Vagina (tissue), 2 donors: Measurements from ENCODE around the gene C16orf92. TPM values are rescaled to one million over a fixed set of nuclear protein-coding genes. Genes with fewer than 3 reads are reported as not detected.

Source experiments
- DNase-seq, 2 donors: peaks; one replicate each; pipeline ENCODE4 v3.0.0-alpha.2; 2017; ENCODE audit errors: extremely low spot score in 2 of 2
- H3K27ac ChIP-seq: fragments of 200-600 bp; sonication (generic); one replicate; pipeline ENCODE4 v1.5.1; 2019
- H3K27me3 ChIP-seq: fragments of 200-600 bp; sonication (generic); one replicate; pipeline ENCODE4 v1.5.1; 2019
- H3K36me3 ChIP-seq, 2 donors: fragments of 200-600 bp; sonication (generic); one replicate each; pipeline ENCODE4 v1.5.1; 2017 to 2019
- H3K4me1 ChIP-seq: fragments of 200-600 bp; sonication (generic); one replicate; pipeline ENCODE4 v1.5.1; 2019
- H3K4me3 ChIP-seq, 2 donors: fragments of 200-600 bp; sonication (generic); 1 replicate in 1 of 2; 2 replicates in 1 of 2; pipeline ENCODE4 v1.5.1; 2016 to 2019
- H3K9me3 ChIP-seq: fragments of 200-600 bp; sonication (generic); one replicate; pipeline ENCODE4 v1.5.1; 2019
- POLR2A ChIP-seq, 2 donors: fragments of 450-650 bp; IDR thresholded peaks; one replicate each; pipeline ENCODE4 v1.6.1; 2017; ENCODE audit warnings: antibody characterized with exemption in 2 of 2, mild to moderate bottlenecking in 2 of 2, moderate library complexity in 2 of 2
- POLR2AphosphoS5 ChIP-seq, 2 donors: sonication (generic); formaldehyde crosslinking; IDR thresholded peaks; one replicate each; pipeline ENCODE4 v1.9.0; 2017; ENCODE audit warnings: antibody characterized with exemption in 2 of 2, mild to moderate bottlenecking in 2 of 2, low read depth in 1 of 2; ENCODE audit not compliant: insufficient read depth in 1 of 2
- intact Hi-C: fragments of 100-400 bp; cut with DNase I; formaldehyde crosslinking; loops from one replicate; pipeline ENCODE4 v1.15.1; 2023
- total RNA-seq: library from RNA; depleted of rRNA; stranded (reverse); fragments of >200 nt; gene quantifications from one replicate; pipeline ENCODE4 v1.2.3, GENCODE V29; 2016
- TF ChIP-seq, protein P1 (sequence below), 3 experiments: fragments of 450-650 bp in 2 of 3; fragments of 200-600 bp in 1 of 3; sonication (generic) in 1 of 3; IDR thresholded peaks; one replicate each; pipeline ENCODE4 v1.5.1; 2017 to 2019; ENCODE audit warnings: antibody characterized with exemption in 3 of 3, mild to moderate bottlenecking in 2 of 3, moderate library complexity in 2 of 3

The C16orf92 gene
- total RNA-seq, 1 donor from 2014 or later = not detected

DNA sequence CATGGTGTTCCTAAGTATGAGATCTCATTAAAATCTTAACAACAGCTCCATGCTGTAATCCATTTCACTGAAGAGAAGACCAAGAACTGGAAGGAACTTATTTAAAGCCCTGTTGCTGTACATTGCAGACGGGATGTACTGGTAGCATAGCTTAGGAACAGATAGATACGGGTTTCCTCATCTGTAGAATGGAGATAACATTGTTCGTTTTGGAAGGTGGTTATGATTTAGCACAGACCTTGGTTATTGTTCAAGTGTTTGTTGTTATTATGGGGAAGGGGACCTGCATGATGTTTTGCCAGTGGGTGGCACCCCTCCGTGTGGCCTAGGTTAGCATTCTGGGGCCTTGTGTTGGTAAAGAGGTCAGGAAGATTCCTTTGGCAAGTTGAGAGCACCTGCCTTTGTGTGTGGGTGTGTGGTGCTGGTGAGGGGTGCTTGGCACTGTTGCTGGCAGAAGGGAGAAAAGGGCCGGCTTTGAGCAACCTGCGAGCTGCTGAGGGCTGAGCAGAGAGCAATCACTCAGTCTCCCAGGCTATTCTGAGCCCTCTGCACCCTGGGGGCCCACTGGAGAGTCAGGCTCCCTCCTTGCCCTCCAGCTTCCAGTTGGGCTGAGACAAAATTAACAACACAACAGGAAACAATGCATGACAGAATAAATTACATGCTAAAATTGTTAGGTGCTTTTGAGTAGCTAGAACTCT is 47.0 kb upstream of the C16orf92 start:
- Histone ChIP-seq H3K27ac (peak overlapping the region; percentile 80), H3K9me3 (no peaks in the 10 kb centered on the region), H3K4me3 (peak overlapping the region; percentile 58 to 80), H3K4me1 (peaks cover 39% of the 10 kb centered on the region), H3K27me3 (no peaks in the 10 kb centered on the region), H3K36me3 (peaks cover 0 to 41% of the 10 kb centered on the region in 2 donors)
- intact Hi-C loops = loop anchor here (2.0 kb wide), 1 partner anchor 19 kb away; the partner anchor contains the start of gene HIRIP3
- TF ChIP-seq POLR2AphosphoS5 (IDR thresholded peaks at IDR 0.05; ENCODE audit: insufficient read depth in 1 of 2, low read depth in 1 of 2) = no peak
- no peak for TF ChIP-seq POLR2A (IDR thresholded peaks at IDR 0.05)
- TF ChIP-seq, protein P1, sequence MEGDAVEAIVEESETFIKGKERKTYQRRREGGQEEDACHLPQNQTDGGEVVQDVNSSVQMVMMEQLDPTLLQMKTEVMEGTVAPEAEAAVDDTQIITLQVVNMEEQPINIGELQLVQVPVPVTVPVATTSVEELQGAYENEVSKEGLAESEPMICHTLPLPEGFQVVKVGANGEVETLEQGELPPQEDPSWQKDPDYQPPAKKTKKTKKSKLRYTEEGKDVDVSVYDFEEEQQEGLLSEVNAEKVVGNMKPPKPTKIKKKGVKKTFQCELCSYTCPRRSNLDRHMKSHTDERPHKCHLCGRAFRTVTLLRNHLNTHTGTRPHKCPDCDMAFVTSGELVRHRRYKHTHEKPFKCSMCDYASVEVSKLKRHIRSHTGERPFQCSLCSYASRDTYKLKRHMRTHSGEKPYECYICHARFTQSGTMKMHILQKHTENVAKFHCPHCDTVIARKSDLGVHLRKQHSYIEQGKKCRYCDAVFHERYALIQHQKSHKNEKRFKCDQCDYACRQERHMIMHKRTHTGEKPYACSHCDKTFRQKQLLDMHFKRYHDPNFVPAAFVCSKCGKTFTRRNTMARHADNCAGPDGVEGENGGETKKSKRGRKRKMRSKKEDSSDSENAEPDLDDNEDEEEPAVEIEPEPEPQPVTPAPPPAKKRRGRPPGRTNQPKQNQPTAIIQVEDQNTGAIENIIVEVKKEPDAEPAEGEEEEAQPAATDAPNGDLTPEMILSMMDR (IDR thresholded peaks at IDR 0.05) = no peak
- no peak for DNase-seq

DNA sequence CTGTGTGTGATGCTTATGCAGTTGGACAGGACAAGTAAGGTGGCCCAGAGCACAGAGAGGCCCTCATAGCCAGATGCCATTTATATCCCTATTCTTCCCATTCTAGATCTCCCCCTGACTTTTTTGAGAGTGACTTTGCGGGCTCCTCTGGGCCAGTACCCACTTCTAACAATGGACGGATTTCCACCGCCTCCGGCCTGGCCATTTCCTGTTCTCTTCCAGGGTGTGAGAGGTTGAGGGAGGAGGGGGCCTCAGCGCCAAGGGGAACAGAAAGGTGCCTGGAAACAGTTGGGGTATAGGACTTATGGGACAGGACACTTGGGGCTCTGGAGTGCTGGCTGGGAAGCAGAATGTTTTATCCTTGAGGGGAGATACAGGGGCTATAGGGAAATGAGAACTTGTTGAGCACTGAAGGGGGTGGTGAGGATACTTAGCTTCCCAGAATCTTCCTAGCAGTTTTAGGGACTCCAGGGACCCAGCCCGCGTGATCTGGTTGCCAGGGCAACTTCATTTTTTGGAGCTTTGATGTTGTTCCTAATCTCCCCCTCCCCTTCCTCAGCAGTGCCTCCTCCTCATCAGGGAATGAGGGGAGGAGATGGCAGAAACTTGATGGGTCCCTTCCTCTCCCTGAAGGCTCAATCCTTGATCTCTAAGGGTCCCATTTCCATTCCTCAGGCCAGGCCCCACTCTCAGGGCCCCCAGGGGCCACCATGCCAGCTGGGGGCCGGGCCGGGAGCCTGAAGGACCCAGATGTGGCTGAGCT is 45.8 kb upstream of the C16orf92 start:
- Histone ChIP-seq H3K4me3 (peak overlapping the region; percentile 58 to 80), H3K9me3 (no peaks in the 10 kb centered on the region), H3K36me3 (peaks cover 0 to 48% of the 10 kb centered on the region in 2 donors), H3K27me3 (no peaks in the 10 kb centered on the region), H3K27ac (no peak overlapping the region), H3K4me1 (peaks cover 39% of the 10 kb centered on the region)
- no peak for TF ChIP-seq POLR2A (IDR thresholded peaks at IDR 0.05)
- TF ChIP-seq POLR2AphosphoS5 (IDR thresholded peaks at IDR 0.05; ENCODE audit: insufficient read depth in 1 of 2, low read depth in 1 of 2) = peak in 1 of 2 donors; percentile 15
- TF ChIP-seq, protein P1 (IDR thresholded peaks at IDR 0.05) = no peak
- intact Hi-C loops = no loop called here
- DNase-seq = no peak

DNA sequence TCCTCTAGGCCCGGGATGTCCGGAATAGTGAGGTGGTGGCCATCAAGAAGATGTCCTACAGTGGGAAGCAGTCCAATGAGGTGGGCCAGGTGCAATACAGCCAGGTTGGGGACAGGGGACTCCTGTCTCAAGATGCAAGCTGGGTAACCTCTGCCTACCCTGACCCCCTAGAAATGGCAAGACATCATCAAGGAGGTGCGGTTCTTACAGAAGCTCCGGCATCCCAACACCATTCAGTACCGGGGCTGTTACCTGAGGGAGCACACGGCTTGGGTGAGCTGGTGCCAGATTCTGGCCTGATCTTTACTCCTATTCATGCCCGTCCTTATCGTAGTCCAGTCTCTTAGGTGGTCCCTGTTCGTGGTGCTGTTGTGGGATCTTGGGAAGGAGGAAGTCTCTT is 44.9 kb upstream of the C16orf92 start:
- peaks cover 39% of the 10 kb centered on the region for H3K4me1 ChIP-seq
- H3K27me3 ChIP-seq = no peaks in the 10 kb centered on the region
- peaks cover 0 to 56% of the 10 kb centered on the region in 2 donors for H3K36me3 ChIP-seq
- no peak overlapping the region for H3K4me3 ChIP-seq
- no peaks in the 10 kb centered on the region for H3K9me3 ChIP-seq
- H3K27ac ChIP-seq = no peak overlapping the region
- DNase-seq = no peak
- intact Hi-C loops = no loop called here
- TF ChIP-seq POLR2AphosphoS5 (IDR thresholded peaks at IDR 0.05; ENCODE audit: insufficient read depth in 1 of 2, low read depth in 1 of 2) (no peak), POLR2A (IDR thresholded peaks at IDR 0.05) (no peak)
- TF ChIP-seq, protein P1 (IDR thresholded peaks at IDR 0.05) = no peak

DNA sequence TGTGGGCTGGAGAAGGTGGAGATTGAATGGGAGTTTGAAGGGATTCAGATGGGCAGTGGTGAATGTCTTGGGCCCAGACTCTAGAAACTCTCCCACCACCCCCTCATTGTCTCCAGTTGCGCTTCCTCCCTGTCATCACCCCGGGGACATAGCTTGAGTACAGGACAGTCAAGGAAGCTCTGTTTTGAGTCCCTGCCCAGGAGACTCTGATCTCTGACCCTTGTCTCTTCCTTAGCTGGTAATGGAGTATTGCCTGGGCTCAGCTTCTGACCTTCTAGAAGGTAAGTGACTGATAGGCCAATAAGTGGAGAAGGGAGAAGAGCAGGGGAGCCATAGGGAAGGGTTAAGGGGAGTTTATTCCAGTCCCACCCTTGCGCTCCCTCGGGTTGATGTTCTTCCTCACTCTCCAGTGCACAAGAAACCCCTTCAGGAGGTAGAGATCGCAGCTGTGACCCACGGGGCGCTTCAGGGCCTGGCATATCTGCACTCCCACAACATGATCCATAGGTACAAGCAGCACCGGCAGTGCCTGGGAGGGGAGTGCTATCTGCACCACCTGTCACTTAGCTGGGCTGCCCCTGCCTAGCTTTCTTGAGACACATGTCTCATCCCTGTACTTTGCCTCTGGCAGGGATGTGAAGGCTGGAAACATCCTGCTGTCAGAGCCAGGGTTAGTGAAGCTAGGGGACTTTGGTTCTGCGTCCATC is 44.3 kb upstream of the C16orf92 start:
- TF ChIP-seq POLR2A (IDR thresholded peaks at IDR 0.05) (no peak), POLR2AphosphoS5 (IDR thresholded peaks at IDR 0.05; ENCODE audit: insufficient read depth in 1 of 2, low read depth in 1 of 2) (no peak)
- TF ChIP-seq, protein P1 (IDR thresholded peaks at IDR 0.05) = no peak
- Histone ChIP-seq H3K4me1 (peaks cover 39% of the 10 kb centered on the region), H3K36me3 (peaks cover 0 to 62% of the 10 kb centered on the region in 2 donors), H3K27ac (no peak overlapping the region), H3K4me3 (no peak overlapping the region), H3K9me3 (no peaks in the 10 kb centered on the region), H3K27me3 (no peaks in the 10 kb centered on the region)
- intact Hi-C loops = no loop called here
- no peak for DNase-seq
